ENCODE measurements around the gene KLF5.

Gene KLF5

GRCh38 chr13:73106513-73107178 lies 47.8 kb downstream of the KLF5 start:
- CTCF ChIA-PET: no interaction called here

GRCh38 chr13:73107481-73107880 lies 48.7 kb downstream of the KLF5 start:
- DNase-seq (ENCODE audit: low spot score): no peak
- ChIA-PET POLR2A (ENCODE audit: low non-redundant PET) (no interaction called here), CTCF (no interaction called here)
- no peak for TF ChIP-seq CTCF (conservative IDR thresholded peaks at IDR 0.05; ENCODE audit: low read depth)
- H3K27ac ChIP-seq: no peak overlapping the region

More at GRCh38 chr13:73106513-73107178, 47.8 kb downstream of the KLF5 start:
- DNase-seq (ENCODE audit: low spot score): no peak
- POLR2A ChIA-PET (ENCODE audit: low non-redundant PET): no interaction called here
- no peak overlapping the region for H3K27ac ChIP-seq
- no peak for TF ChIP-seq CTCF (conservative IDR thresholded peaks at IDR 0.05; ENCODE audit: low read depth)

GRCh38 chr13:73107970-73108369 lies 49.2 kb downstream of the KLF5 start:
- CTCF ChIA-PET: no interaction called here
- DNase-seq (ENCODE audit: low spot score): no peak
- no peak overlapping the region for H3K27ac ChIP-seq
- POLR2A ChIA-PET (ENCODE audit: low non-redundant PET): no interaction called here
- TF ChIP-seq CTCF (conservative IDR thresholded peaks at IDR 0.05; ENCODE audit: low read depth): no peak

- POLR2A ChIA-PET (ENCODE audit: low non-redundant PET): no interaction called here
- no peak for DNase-seq (ENCODE audit: low spot score)
- CTCF ChIA-PET: no interaction called here
- no peak for TF ChIP-seq CTCF (conservative IDR thresholded peaks at IDR 0.05; ENCODE audit: low read depth)
- no peak overlapping the region for H3K27ac ChIP-seq
These were observed 50.6 kb downstream of the KLF5 start for GRCh38 chr13:73109288-73109899.

GRCh38 chr13:73109969-73110368 lies 51.2 kb downstream of the KLF5 start:
- no peak for DNase-seq (ENCODE audit: low spot score)
- no peak for TF ChIP-seq CTCF (conservative IDR thresholded peaks at IDR 0.05; ENCODE audit: low read depth)
- ChIA-PET POLR2A (ENCODE audit: low non-redundant PET) (interaction anchor here (0.6 kb wide), 1 partner anchor 44 kb away, joined by 6 read pairs; no protein-coding TSS in a partner anchor), CTCF (no interaction called here)
- no peak overlapping the region for H3K27ac ChIP-seq

GRCh38 chr13:73110814-73111213 lies 52.0 kb downstream of the KLF5 start:
- TF ChIP-seq CTCF (conservative IDR thresholded peaks at IDR 0.05; ENCODE audit: low read depth): no peak
- ChIA-PET CTCF (no interaction called here), POLR2A (ENCODE audit: low non-redundant PET) (no interaction called here)
- DNase-seq (ENCODE audit: low spot score): no peak
- H3K27ac ChIP-seq: no peak overlapping the region

All from RWPE1 (cell line).